Skeletal muscle satellite cell (primary cell): ENCODE measurements around the gene GABRG3.

Source experiments
- H3K27me3 ChIP-seq: 2 replicates; pipeline ENCODE4 v1.7.0; 2013; ENCODE audit warnings: low read length; ENCODE audit not compliant: control insufficient read depth, insufficient read depth
- H3K36me3 ChIP-seq: 2 replicates; pipeline ENCODE4 v1.7.0; 2013; ENCODE audit warnings: mild to moderate bottlenecking, control low read depth, low read length; ENCODE audit not compliant: insufficient read depth
- H3K4me1 ChIP-seq: 2 replicates; pipeline ENCODE4 v1.7.0; 2013; ENCODE audit warnings: low read length; ENCODE audit not compliant: control insufficient read depth, insufficient read depth
- H3K4me2 ChIP-seq: 2 replicates; pipeline ENCODE4 v1.7.0; 2013; ENCODE audit warnings: mild to moderate bottlenecking, low read length
- H3K4me3 ChIP-seq: 2 replicates; pipeline ENCODE4 v1.7.0; 2013; ENCODE audit warnings: low read length
- H3K9ac ChIP-seq: 2 replicates; pipeline ENCODE4 v1.7.0; 2013; ENCODE audit warnings: mild to moderate bottlenecking, low read depth, low read length, moderate library complexity
- H3K9me3 ChIP-seq: replicated peaks from 2 replicates; pipeline ENCODE4 v1.7.0; 2013; ENCODE audit warnings: mild to moderate bottlenecking, control low read depth, low read length

GABRG3 gene

DNA sequence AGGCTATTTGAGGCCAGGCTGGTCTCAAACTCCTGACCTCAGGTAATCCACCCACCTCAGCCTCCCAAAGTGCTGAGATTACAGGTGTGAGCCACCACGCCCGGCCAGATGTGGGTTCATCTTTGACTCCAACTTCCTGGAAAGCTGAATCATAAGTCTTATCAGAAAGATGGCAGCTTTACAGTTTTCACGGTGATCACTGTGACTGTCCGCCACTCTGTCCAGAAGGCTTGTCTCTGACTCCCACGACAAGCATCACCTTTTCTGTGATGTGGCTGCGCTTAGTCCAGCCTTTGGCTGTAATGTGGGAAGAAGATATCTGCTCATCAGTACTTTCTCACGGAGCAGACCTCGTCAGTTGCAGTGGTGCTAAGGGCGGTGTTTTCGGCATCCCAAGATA, 527.7 kb downstream of the GABRG3 start:
- no peaks in the 10 kb centered on the region for H3K36me3 ChIP-seq
- H3K9ac ChIP-seq: no peak overlapping the region
- H3K9me3 ChIP-seq: peaks cover 7% of the 10 kb centered on the region
- H3K4me1 ChIP-seq: no peaks in the 10 kb centered on the region
- no peak overlapping the region for H3K4me2 ChIP-seq
- H3K4me3 ChIP-seq: no peak overlapping the region
- no peaks in the 10 kb centered on the region for H3K27me3 ChIP-seq

DNA sequence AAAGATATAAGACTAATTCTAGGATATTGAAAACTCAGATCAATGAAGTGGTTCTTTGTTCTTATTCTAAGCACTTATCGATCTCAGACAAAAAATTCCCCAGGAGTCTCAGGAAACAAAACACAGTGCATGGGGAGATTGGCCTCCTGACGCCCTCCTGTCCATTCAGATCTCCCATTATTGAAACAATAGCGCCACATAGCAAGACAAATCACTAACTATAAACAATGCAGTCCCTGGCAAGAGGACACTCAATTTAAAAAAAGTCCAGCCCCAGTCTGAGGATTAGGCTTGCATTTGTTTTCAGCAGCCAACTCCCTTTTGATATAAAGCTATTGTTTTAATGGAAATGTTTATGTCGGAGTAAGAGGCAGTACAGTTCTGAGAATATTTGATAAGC, 528.2 kb downstream of the GABRG3 start:
- H3K4me2 ChIP-seq: no peak overlapping the region
- H3K36me3 ChIP-seq: no peaks in the 10 kb centered on the region
- peaks cover 7% of the 10 kb centered on the region for H3K9me3 ChIP-seq
- H3K4me1 ChIP-seq: no peaks in the 10 kb centered on the region
- no peak overlapping the region for H3K9ac ChIP-seq
- H3K4me3 ChIP-seq: no peak overlapping the region
- no peaks in the 10 kb centered on the region for H3K27me3 ChIP-seq

DNA sequence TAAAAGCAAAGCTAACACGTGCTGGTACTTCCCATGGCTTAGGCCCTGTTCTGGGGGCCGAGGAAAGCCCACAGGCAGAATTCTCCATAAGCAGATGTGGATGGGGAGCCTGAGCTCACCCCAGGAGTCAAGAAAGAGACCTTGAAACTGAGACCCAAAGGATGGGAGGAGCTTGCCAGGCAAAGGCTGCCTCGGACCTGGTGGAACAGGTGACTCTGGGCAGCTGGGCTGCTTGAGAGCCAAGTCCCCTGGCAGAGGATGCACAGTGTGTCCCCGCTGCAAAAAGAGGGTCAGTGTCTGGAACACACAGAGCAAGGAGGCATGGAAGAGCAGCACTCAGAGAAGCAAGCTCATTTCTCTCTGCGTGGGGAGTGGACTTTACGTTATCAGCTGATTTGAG, 528.7 kb downstream of the GABRG3 start:
- H3K4me1 ChIP-seq: no peaks in the 10 kb centered on the region
- H3K4me2 ChIP-seq: no peak overlapping the region
- no peaks in the 10 kb centered on the region for H3K36me3 ChIP-seq
- no peak overlapping the region for H3K4me3 ChIP-seq
- H3K9me3 ChIP-seq: peaks cover 7% of the 10 kb centered on the region
- no peak overlapping the region for H3K9ac ChIP-seq
- no peaks in the 10 kb centered on the region for H3K27me3 ChIP-seq

DNA sequence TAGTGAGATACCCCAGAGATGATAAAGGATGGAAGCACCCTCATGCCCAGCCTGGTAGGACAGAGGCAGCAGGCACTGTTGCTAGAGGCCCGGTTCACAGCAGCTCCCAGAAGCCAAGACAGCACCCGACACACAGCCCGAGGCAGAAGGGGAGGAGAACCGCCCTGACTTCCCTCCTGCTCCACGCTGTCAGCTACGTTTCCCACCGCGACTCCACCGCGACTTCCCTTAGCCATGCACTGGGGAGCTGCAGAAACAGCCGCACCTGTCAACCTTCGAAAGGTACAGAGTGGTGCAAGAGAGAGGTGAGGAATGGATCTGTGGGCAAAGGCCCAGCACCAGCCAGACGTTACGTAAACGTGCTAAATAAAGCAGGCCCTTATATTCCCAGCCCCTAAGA, 529.2 kb downstream of the GABRG3 start:
- Histone ChIP-seq H3K4me2 (no peak overlapping the region), H3K4me3 (no peak overlapping the region), H3K36me3 (no peaks in the 10 kb centered on the region), H3K4me1 (no peaks in the 10 kb centered on the region), H3K9me3 (peaks cover 7% of the 10 kb centered on the region), H3K27me3 (no peaks in the 10 kb centered on the region), H3K9ac (no peak overlapping the region)

DNA sequence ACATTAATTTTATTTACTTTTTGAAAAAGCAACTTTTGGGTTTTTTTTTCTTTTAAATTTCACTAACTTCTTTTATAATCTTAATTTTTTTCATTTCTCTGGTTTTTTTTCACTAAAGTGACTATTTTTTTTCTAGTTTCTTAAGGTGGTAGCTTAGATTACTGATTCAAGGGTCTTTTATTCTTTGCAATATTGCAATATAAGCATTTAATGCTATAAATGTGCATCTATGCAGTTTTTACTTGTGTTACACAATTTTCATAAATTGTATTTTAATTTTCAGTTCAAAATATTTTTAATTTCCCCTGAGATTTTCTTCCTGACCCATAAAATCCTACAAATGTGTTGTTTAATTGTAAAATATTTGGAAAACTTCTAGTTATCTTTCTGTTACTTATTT, 535.8 kb downstream of the GABRG3 start:
- no peaks in the 10 kb centered on the region for H3K36me3 ChIP-seq
- no peaks in the 10 kb centered on the region for H3K27me3 ChIP-seq
- no peaks in the 10 kb centered on the region for H3K4me1 ChIP-seq
- H3K9ac ChIP-seq: no peak overlapping the region
- peaks cover 4% of the 10 kb centered on the region for H3K9me3 ChIP-seq
- H3K4me3 ChIP-seq: no peak overlapping the region
- no peak overlapping the region for H3K4me2 ChIP-seq

DNA sequence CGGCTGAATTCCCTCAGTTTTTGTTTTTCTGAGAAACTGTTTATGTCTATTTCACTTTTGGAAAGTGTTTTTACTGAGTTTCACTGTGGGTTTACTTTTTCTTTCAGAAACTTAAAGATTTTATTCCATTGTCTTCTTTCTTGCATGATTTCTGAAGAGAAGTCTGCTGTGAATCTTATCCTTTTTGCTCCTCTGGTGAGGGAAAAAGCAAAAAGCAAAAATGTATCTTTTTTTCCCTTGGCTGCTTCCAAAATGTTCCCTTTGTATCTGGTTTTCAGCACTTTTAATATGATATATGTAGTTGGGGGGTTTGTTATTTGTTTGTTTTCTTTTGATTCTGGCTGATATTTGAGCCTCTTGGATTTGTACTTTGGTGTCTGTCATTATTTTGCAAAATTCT, 538.0 kb downstream of the GABRG3 start:
- Histone ChIP-seq H3K27me3 (no peaks in the 10 kb centered on the region), H3K4me1 (no peaks in the 10 kb centered on the region), H3K4me3 (no peak overlapping the region), H3K9me3 (peaks cover 2% of the 10 kb centered on the region), H3K9ac (no peak overlapping the region), H3K36me3 (no peaks in the 10 kb centered on the region), H3K4me2 (no peak overlapping the region)

DNA sequence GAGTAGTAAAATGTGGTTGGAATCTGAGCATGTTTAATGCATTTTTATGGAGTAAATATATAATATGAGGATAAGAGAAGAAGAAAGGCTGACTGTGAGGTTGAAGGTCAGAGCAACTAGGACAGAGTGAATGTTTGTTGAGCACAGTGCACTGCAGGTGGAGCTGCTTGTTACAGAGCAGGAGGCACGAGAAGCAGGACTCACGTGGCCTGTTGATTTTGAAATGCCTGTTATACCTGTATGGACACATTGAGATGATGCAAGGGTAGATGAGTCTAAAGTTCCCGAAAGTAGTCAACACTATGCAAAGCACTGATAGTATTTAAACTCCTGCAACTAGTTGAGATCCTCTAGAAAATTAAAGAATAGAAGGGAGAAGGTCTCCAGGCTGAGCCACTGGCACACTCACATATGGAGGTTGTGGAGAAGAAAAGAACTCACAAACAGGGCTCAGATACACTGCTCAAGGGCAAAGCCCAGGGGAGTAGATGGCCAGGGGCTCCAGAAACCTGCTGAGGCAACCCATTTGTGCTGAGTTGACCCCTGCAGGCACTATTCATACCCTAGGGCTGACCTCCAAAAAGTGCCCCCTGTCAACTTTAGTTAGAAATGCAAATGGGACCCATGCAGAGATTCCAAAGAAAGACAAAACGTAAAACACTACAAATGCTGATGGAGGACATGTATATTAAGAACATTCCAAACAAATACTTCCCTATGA, 541.5 kb downstream of the GABRG3 start:
- H3K4me3 ChIP-seq: no peak overlapping the region
- H3K4me1 ChIP-seq: no peaks in the 10 kb centered on the region
- H3K9me3 ChIP-seq: no peaks in the 10 kb centered on the region
- H3K4me2 ChIP-seq: no peak overlapping the region
- H3K9ac ChIP-seq: no peak overlapping the region
- H3K36me3 ChIP-seq: no peaks in the 10 kb centered on the region
- H3K27me3 ChIP-seq: no peaks in the 10 kb centered on the region

DNA sequence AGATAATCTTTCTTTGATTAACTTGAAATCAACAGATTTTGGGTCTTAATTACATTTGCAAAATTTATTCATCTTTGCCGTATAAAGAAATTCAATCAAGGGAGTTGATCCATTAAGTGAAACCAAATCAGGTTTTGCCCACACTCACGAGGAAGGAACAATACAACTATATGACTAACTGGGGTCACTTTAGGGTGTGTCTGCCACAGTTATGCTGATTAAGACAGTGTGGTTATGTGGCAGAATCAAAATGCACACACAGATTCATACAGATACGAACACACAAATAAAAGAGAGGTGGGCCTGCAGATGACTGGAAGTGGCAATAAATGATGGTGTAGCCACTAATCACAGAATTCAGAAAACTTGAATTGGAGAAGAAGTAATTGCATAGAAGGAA, 543.5 kb downstream of the GABRG3 start:
- H3K4me2 ChIP-seq: no peak overlapping the region
- H3K36me3 ChIP-seq: no peaks in the 10 kb centered on the region
- no peak overlapping the region for H3K4me3 ChIP-seq
- no peaks in the 10 kb centered on the region for H3K9me3 ChIP-seq
- H3K9ac ChIP-seq: no peak overlapping the region
- no peaks in the 10 kb centered on the region for H3K4me1 ChIP-seq
- no peaks in the 10 kb centered on the region for H3K27me3 ChIP-seq

DNA sequence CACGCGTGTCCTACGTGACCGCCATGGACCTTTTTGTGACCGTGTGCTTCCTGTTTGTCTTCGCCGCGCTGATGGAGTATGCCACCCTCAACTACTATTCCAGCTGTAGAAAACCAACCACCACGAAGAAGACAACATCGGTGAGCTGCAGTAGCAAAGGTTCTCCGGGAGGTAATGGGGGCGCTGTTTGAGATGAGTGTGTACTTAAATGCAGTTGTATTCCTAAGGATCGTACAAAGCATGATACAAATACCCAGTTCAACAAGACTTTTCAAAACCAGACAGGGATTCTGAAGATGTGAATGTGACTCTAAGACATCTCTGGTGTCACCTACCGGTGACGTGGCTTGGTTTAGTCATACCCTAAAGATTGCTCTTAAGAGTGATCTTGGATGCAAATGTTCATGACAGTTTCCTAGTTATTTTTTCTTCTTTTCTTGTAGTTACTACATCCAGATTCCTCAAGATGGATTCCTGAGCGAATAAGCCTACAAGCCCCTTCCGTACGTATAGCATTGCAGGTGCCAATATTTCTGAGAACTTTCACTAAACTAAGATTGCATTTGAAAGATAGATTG, 556.6 kb downstream of the GABRG3 start:
- H3K27me3 ChIP-seq: no peaks in the 10 kb centered on the region
- no peak overlapping the region for H3K9ac ChIP-seq
- H3K36me3 ChIP-seq: no peaks in the 10 kb centered on the region
- no peak overlapping the region for H3K4me2 ChIP-seq
- H3K9me3 ChIP-seq: peaks cover 9% of the 10 kb centered on the region
- no peaks in the 10 kb centered on the region for H3K4me1 ChIP-seq
- H3K4me3 ChIP-seq: no peak overlapping the region

DNA sequence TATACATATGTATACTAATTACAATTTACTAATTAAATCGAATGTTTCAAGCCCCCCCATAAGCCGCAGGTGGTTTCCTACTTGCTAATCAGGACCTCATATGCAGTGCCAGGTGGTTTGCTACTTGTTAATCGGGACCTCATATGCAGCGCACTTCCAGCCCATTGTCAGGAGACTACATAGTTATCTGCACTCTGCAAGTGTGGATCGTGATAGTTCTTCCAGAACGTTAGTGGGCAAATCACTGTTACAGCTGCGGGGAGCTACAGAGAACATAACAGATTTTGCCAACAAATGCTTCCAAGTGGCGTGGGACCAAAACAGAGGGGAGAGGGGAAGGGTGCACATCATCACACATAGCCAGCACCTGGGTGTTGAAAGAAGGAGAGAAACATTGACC, 558.4 kb downstream of the GABRG3 start:
- H3K4me2 ChIP-seq: no peak overlapping the region

DNA sequence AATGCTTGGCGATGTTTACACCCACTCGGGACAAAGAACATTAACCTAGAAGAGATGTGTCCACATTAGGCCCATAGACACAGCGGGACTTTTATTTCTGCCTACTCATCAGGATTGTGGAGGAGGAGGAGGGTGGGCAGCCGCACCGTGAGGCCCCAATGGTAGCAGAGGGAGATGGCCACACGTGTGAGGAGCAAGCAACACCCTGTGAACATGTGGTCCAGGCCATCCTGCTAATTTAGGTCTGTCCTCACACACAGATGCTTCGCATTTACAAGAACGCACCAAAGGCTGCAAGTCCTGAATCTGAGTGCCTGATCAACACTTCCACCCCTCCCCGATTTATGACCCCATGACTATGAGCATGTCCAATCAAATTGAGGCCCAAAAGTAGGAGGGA, 560.0 kb downstream of the GABRG3 start:
- H3K4me2 ChIP-seq: no peak overlapping the region
- H3K27me3 ChIP-seq: no peaks in the 10 kb centered on the region
- H3K4me1 ChIP-seq: no peaks in the 10 kb centered on the region
- no peak overlapping the region for H3K9ac ChIP-seq
- no peak overlapping the region for H3K4me3 ChIP-seq
- peaks cover 13% of the 10 kb centered on the region for H3K9me3 ChIP-seq
- H3K36me3 ChIP-seq: no peaks in the 10 kb centered on the region

More for the DNA sequence above, 558.4 kb downstream of the GABRG3 start:
- H3K4me3 ChIP-seq: no peak overlapping the region
- H3K9me3 ChIP-seq: peaks cover 13% of the 10 kb centered on the region
- H3K27me3 ChIP-seq: no peaks in the 10 kb centered on the region
- H3K36me3 ChIP-seq: no peaks in the 10 kb centered on the region
- no peaks in the 10 kb centered on the region for H3K4me1 ChIP-seq
- H3K9ac ChIP-seq: no peak overlapping the region

DNA sequence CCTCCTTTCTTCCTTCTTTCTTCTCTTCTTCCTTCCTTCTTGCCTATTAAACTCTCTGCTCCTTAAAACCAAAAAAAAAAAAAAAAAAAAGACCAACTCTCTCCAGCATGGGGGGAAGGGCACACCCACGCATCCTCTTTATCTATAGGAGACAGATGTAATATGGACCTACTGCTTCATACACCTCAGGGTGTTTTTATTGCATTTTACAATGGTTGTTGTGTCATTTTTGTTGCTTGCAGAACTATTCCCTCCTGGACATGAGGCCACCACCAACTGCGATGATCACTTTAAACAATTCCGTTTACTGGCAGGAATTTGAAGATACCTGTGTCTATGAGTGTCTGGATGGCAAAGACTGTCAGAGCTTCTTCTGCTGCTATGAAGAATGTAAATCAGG, 561.4 kb downstream of the GABRG3 start:
- Histone ChIP-seq H3K36me3 (no peaks in the 10 kb centered on the region), H3K27me3 (no peaks in the 10 kb centered on the region), H3K4me1 (no peaks in the 10 kb centered on the region), H3K4me3 (no peak overlapping the region), H3K9ac (no peak overlapping the region), H3K4me2 (no peak overlapping the region), H3K9me3 (peaks cover 19% of the 10 kb centered on the region)
